HG03520 (cell line): Measurements from ENCODE around the gene GYG1.
"Not testable (repeated sequence)": the region's sequence is repeated elsewhere in the genome, so short reads cannot be mapped to it uniquely, and the experiment has no call there.

Experiments
- ATAC-seq: cut with Tn5 transposase; IDR thresholded peaks from one replicate; pipeline ENCODE4 v1.9.1; 2021; ENCODE audit warnings: mild to moderate bottlenecking, moderate library complexity; ENCODE audit not compliant: unreplicated experiment

The GYG1 gene

GRCh38 chr3:148981273-148981672, 10.1 kb upstream of the GYG1 start:
- ATAC-seq, result no peak

GRCh38 chr3:148987551-148987950, 3.8 kb upstream of the GYG1 start:
- ATAC-seq, result not testable (repeated sequence)

GRCh38 chr3:148990236-148990635, 1.1 kb upstream of the GYG1 start:
- no peak for ATAC-seq

- ATAC-seq, result peak; percentile 24
Observed at GRCh38 chr3:148992027-148992634, 791 bp downstream of the GYG1 start.

GRCh38 chr3:148992635-148993255, 1.4 kb downstream of the GYG1 start:
- ATAC-seq, result no peak

GRCh38 chr3:148997623-148998022, 6.3 kb downstream of the GYG1 start:
- ATAC-seq, result no peak

GRCh38 chr3:148998297-148998696, 7.0 kb downstream of the GYG1 start:
- ATAC-seq, result no peak

GRCh38 chr3:148998715-148999423, 7.5 kb downstream of the GYG1 start:
- no peak for ATAC-seq

GRCh38 chr3:148999806-149000205, 8.5 kb downstream of the GYG1 start:
- no peak for ATAC-seq

- ATAC-seq, result no peak
Observed at GRCh38 chr3:149000206-149000745, 8.9 kb downstream of the GYG1 start.

- no peak for ATAC-seq
Observed at GRCh38 chr3:149001727-149002126, 10.4 kb downstream of the GYG1 start.

GRCh38 chr3:149003653-149004305, 12.4 kb downstream of the GYG1 start:
- ATAC-seq, result peak; percentile 84

- no peak for ATAC-seq
Observed at GRCh38 chr3:149004622-149005021, 13.3 kb downstream of the GYG1 start.

GRCh38 chr3:149005416-149005815, 14.1 kb downstream of the GYG1 start:
- no peak for ATAC-seq

GRCh38 chr3:149007567-149008257, 16.4 kb downstream of the GYG1 start:
- ATAC-seq, result no peak

- ATAC-seq, result peak; percentile 81
Observed at GRCh38 chr3:149009732-149010131, 18.4 kb downstream of the GYG1 start.

- ATAC-seq, result no peak
Observed at GRCh38 chr3:149010504-149010951, 19.2 kb downstream of the GYG1 start.

GRCh38 chr3:149010966-149011365, 19.6 kb downstream of the GYG1 start:
- ATAC-seq, result no peak

GRCh38 chr3:149011676-149012075, 20.3 kb downstream of the GYG1 start:
- ATAC-seq, result no peak

GRCh38 chr3:149013726-149014125, 22.4 kb downstream of the GYG1 start:
- no peak for ATAC-seq

GRCh38 chr3:149015393-149015792, 24.1 kb downstream of the GYG1 start:
- ATAC-seq, result no peak
